HepG2 (cell line): ENCODE results near the gene FUT8. TPM values are rescaled to one million over a fixed set of nuclear protein-coding genes. Genes with fewer than 3 reads are reported as not detected.
A peak's percentile ranks its signal among the peaks of the same experiment; 100 is the strongest.

Experiments
- FOXM1 ChIP-seq: sonication (generic); formaldehyde crosslinking; IDR thresholded peaks from 2 replicates; pipeline ENCODE4 v1.5.0; 2020; ENCODE audit warnings: missing genetic modification reagents
- FOXO1 ChIP-seq: sonication (generic); formaldehyde crosslinking; IDR thresholded peaks from 2 replicates; pipeline ENCODE4 v1.4.0; 2020; ENCODE audit warnings: missing genetic modification reagents
- KAT2B ChIP-seq: fragments of 150-350 bp; IDR thresholded peaks from 2 replicates; pipeline ENCODE4 v1.6.1; 2014; ENCODE audit warnings: low read depth, low read length, borderline replicate concordance
- KDM4B ChIP-seq: sonication (generic); formaldehyde crosslinking; IDR thresholded peaks from 2 replicates; pipeline ENCODE4 v1.4.0; 2020; ENCODE audit warnings: missing genetic modification reagents
- MBD4 ChIP-seq: IDR thresholded peaks from 2 replicates; pipeline ENCODE4 v1.6.1; 2012; ENCODE audit warnings: low read length, inconsistent platforms, borderline replicate concordance
- NR3C1 ChIP-seq: sonication (generic); formaldehyde crosslinking; IDR thresholded peaks from 2 replicates; pipeline ENCODE4 v1.4.0; 2020; ENCODE audit warnings: missing genetic modification reagents
- SKI ChIP-seq: fragments of 450-650 bp; IDR thresholded peaks from one replicate; pipeline ENCODE4 v1.6.1; 2018; ENCODE audit warnings: mild to moderate bottlenecking; ENCODE audit not compliant: partially characterized antibody
- XRCC5 ChIP-seq: fragments of 200-400 bp; formaldehyde crosslinking; optimal IDR thresholded peaks from 2 replicates; pipeline ENCODE3; 2017; ENCODE audit warnings: mild to moderate bottlenecking, low read length
- polyA plus RNA-seq, 8 experiments: library from polyadenylated mRNA; depleted of rRNA in 3 of 8; stranded (reverse) in 7 of 8; unstranded in 1 of 8; fragments of >200 nt; fragmentation: Illumina TruSeq in 4 of 8; extraction: Trizol in 4 of 8; gene quantifications; 2 replicates each; pipeline versions ENCODE4 v1.2.1 to v1.2.3, GENCODE V29; 2011 to 2016; ENCODE audit warnings: low read depth in 4 of 8, missing spikeins in 1 of 8, mixed read lengths in 1 of 8; ENCODE audit not compliant: insufficient read depth in 1 of 8
- total RNA-seq, 5 experiments: library from RNA; depleted of rRNA; stranded (reverse); fragments of >200 nt; fragmentation: Illumina TruSeq; extraction: Trizol; gene quantifications; 2 replicates each; pipeline ENCODE4 v1.2.3, GENCODE V29; 2016; ENCODE audit warnings: low read depth in 1 of 5
- TF ChIP-seq, protein P1 (sequence below): sonication (generic); formaldehyde crosslinking; IDR thresholded peaks from 2 replicates; pipeline ENCODE4 v1.9.0; 2021; ENCODE audit warnings: missing genetic modification reagents, borderline replicate concordance
- TF ChIP-seq, protein P2 (sequence below): sonication (generic); formaldehyde crosslinking; IDR thresholded peaks from 2 replicates; pipeline ENCODE4 v1.5.1; 2020; ENCODE audit warnings: missing genetic modification reagents, mild to moderate bottlenecking, borderline replicate concordance

The FUT8 gene
- total and polyA plus RNA-seq, 2 of the 13 experiments (the other 11 are each of a cell fraction or from before 2014, with no cell fraction given) = 9.3 to 17.5 TPM

- TF ChIP-seq, protein P1, sequence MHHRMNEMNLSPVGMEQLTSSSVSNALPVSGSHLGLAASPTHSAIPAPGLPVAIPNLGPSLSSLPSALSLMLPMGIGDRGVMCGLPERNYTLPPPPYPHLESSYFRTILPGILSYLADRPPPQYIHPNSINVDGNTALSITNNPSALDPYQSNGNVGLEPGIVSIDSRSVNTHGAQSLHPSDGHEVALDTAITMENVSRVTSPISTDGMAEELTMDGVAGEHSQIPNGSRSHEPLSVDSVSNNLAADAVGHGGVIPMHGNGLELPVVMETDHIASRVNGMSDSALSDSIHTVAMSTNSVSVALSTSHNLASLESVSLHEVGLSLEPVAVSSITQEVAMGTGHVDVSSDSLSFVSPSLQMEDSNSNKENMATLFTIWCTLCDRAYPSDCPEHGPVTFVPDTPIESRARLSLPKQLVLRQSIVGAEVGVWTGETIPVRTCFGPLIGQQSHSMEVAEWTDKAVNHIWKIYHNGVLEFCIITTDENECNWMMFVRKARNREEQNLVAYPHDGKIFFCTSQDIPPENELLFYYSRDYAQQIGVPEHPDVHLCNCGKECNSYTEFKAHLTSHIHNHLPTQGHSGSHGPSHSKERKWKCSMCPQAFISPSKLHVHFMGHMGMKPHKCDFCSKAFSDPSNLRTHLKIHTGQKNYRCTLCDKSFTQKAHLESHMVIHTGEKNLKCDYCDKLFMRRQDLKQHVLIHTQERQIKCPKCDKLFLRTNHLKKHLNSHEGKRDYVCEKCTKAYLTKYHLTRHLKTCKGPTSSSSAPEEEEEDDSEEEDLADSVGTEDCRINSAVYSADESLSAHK (CRISPR knock-in tag) = 0 out of 2 replicates have a peak, but pooled peaks have one; percentile 44
- TF ChIP-seq KAT2B (no peak), FOXO1 (CRISPR knock-in tag) (no peak), KDM4B (CRISPR knock-in tag) (0 out of 2 replicates have a peak, but pooled peaks have one; percentile 41), NR3C1 (CRISPR knock-in tag) (no peak), SKI (no peak), FOXM1 (CRISPR knock-in tag) (no peak), MBD4 (no peak), XRCC5 (peak; percentile 25)
- TF ChIP-seq, protein P2, sequence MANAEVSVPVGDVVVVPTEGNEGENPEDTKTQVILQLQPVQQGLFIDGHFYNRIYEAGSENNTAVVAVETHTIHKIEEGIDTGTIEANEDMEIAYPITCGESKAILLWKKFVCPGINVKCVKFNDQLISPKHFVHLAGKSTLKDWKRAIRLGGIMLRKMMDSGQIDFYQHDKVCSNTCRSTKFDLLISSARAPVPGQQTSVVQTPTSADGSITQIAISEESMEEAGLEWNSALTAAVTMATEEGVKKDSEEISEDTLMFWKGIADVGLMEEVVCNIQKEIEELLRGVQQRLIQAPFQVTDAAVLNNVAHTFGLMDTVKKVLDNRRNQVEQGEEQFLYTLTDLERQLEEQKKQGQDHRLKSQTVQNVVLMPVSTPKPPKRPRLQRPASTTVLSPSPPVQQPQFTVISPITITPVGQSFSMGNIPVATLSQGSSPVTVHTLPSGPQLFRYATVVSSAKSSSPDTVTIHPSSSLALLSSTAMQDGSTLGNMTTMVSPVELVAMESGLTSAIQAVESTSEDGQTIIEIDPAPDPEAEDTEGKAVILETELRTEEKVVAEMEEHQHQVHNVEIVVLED = peak; percentile 49
These were observed at the start of gene FUT8 (continued) for GRCh38 chr14:65412032-65412846.
